ENCODE results near the gene PECR. TPM values are rescaled to one million over a fixed set of nuclear protein-coding genes. Genes with fewer than 3 reads are reported as not detected.

Gene PECR
- total and polyA plus RNA-seq, 2 of the 13 experiments (the other 11 are each of a cell fraction or from before 2014, with no cell fraction given) = 151 to 153 TPM

DNA sequence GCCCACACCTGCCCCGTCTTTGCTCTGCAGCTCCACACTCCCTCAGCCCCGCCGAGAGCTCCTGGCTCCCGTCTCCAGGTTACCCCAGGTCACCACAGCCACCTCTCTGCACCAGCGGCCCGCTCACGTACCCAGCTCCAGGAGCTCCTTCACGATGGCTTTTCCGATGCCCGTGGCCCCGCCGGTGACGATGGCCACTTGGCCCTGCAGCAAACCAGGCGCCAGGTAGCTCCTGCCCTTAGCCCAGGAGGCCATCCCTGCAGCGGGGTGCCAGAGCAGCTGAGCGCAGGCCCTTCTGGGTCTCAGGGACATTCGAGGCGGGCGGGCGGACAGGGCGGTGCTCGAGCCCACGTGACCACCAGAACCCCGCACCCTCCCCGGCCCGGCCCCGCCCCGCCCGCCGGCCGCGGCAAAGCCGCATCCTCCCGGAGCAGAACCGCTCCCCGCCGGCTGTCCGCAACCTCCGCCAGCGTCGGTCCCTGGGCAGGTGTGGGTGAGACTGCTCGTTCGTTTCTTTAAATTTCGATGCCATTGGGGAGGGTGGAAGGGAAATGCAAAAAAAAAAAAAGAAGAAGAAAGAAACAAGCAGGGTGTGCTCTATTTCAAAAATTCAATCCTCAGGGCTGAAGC lies at the start of gene PECR, which contains the start of gene TMEM169 (continued):
- TF ChIP-seq ZBTB4 (CRISPR knock-in tag; IDR thresholded peaks at IDR 0.05; ENCODE audit: borderline replicate concordance) (peak; percentile 88), ZNF546 (CRISPR knock-in tag; conservative IDR thresholded peaks at IDR 0.05) (peak; percentile 98), ZNF230 (CRISPR knock-in tag; IDR thresholded peaks at IDR 0.05) (peak; percentile 83), MTERF4 (CRISPR knock-in tag; IDR thresholded peaks at IDR 0.05) (peak; percentile 99), HMGA1 (CRISPR knock-in tag; conservative IDR thresholded peaks at IDR 0.05) (no peak), POLR2AphosphoS2 (IDR thresholded peaks at IDR 0.05; ENCODE audit: low read depth, low read length) (0 out of 2 replicates have a peak, but pooled peaks have one; percentile 51), RARA (CRISPR knock-in tag; IDR thresholded peaks at IDR 0.05) (peak; percentile 65), SSRP1 (CRISPR knock-in tag; IDR thresholded peaks at IDR 0.05) (no peak), HMG20B (CRISPR knock-in tag; conservative IDR thresholded peaks at IDR 0.05) (no peak), ZNF781 (CRISPR knock-in tag; IDR thresholded peaks at IDR 0.05; ENCODE audit: borderline replicate concordance, not compliant biosample characterization) (peak; percentile 92), ZBTB21 (CRISPR knock-in tag; IDR thresholded peaks at IDR 0.05) (no peak), DMTF1 (CRISPR knock-in tag; IDR thresholded peaks at IDR 0.05) (peak; percentile 31; the same call in 1 of the 2 replicates), CBFB (CRISPR knock-in tag; IDR thresholded peaks at IDR 0.05) (peak; percentile 74), ZNF724P (CRISPR knock-in tag; IDR thresholded peaks at IDR 0.05; ENCODE audit: borderline replicate concordance) (peak; percentile 93), EED (CRISPR knock-in tag; IDR thresholded peaks at IDR 0.05) (peak; percentile 90; the same call in 1 of the 2 replicates), MAZ (IDR thresholded peaks at IDR 0.05; ENCODE audit: borderline replicate concordance, low read depth, low read length) (peak; percentile 51; the same call in 1 of the 2 replicates), MAZ (CRISPR knock-in tag; IDR thresholded peaks at IDR 0.05; ENCODE audit: low read depth) (peak; percentile 97)
- TF ChIP-seq, protein P1, sequence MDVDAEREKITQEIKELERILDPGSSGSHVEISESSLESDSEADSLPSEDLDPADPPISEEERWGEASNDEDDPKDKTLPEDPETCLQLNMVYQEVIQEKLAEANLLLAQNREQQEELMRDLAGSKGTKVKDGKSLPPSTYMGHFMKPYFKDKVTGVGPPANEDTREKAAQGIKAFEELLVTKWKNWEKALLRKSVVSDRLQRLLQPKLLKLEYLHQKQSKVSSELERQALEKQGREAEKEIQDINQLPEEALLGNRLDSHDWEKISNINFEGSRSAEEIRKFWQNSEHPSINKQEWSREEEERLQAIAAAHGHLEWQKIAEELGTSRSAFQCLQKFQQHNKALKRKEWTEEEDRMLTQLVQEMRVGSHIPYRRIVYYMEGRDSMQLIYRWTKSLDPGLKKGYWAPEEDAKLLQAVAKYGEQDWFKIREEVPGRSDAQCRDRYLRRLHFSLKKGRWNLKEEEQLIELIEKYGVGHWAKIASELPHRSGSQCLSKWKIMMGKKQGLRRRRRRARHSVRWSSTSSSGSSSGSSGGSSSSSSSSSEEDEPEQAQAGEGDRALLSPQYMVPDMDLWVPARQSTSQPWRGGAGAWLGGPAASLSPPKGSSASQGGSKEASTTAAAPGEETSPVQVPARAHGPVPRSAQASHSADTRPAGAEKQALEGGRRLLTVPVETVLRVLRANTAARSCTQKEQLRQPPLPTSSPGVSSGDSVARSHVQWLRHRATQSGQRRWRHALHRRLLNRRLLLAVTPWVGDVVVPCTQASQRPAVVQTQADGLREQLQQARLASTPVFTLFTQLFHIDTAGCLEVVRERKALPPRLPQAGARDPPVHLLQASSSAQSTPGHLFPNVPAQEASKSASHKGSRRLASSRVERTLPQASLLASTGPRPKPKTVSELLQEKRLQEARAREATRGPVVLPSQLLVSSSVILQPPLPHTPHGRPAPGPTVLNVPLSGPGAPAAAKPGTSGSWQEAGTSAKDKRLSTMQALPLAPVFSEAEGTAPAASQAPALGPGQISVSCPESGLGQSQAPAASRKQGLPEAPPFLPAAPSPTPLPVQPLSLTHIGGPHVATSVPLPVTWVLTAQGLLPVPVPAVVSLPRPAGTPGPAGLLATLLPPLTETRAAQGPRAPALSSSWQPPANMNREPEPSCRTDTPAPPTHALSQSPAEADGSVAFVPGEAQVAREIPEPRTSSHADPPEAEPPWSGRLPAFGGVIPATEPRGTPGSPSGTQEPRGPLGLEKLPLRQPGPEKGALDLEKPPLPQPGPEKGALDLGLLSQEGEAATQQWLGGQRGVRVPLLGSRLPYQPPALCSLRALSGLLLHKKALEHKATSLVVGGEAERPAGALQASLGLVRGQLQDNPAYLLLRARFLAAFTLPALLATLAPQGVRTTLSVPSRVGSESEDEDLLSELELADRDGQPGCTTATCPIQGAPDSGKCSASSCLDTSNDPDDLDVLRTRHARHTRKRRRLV (CRISPR knock-in tag; IDR thresholded peaks at IDR 0.05) = peak; percentile 82; the same call in 1 of the 2 replicates
